GM10248 (cell line): ENCODE measurements around the gene IQCH.
"Not testable (repeated sequence)": the region's sequence is repeated elsewhere in the genome, so short reads cannot be mapped to it uniquely, and the experiment has no call there.

Experiments used
- CTCF ChIA-PET: fragments of 300-600 bp; sonication (Branson Sonifier 250); formaldehyde crosslinking; extraction: SDS; loops from one replicate; lab custom pipeline; 2021; ENCODE audit warnings: antibody characterized with exemption; lab: Yijun Ruan, JAX
- POLR2A ChIA-PET: fragments of 350-650 bp; sonication (Branson Sonifier 250); formaldehyde crosslinking; extraction: SDS; loops from one replicate; lab custom pipeline; 2020; ENCODE audit warnings: antibody characterized with exemption; lab: Yijun Ruan, JAX
- DNase-seq: peaks from one replicate; pipeline ENCODE4 v3.0.0; 2012; ENCODE audit errors: extremely low spot score
- TF ChIP-seq, protein P1 (sequence below): IDR thresholded peaks from 2 replicates; pipeline ENCODE4 v1.5.1; 2012; ENCODE audit warnings: mild to moderate bottlenecking, low read depth; ENCODE audit errors: extremely low read depth, missing control alignments, control extremely low read depth

The IQCH gene

DNA sequence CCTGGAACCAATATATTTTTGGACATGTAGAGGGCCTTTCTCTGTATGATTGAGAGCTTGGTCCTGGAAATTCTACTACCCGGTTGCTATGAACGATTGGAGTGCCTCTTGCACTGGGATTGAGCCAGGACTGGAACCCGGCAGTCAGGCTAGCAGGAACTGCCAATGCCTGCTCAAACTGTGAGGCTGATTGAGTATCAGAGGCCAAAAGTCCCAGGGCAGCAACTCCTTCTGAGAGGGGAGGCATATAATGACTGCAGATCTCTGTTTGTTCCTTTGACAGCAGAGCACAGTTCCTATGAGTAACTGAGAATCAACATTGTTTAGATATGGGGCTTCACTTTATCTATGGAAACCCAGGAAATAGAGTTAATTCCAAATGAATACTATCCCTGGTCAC lies 12.9 kb downstream of the IQCH start:
- TF ChIP-seq, protein P1, sequence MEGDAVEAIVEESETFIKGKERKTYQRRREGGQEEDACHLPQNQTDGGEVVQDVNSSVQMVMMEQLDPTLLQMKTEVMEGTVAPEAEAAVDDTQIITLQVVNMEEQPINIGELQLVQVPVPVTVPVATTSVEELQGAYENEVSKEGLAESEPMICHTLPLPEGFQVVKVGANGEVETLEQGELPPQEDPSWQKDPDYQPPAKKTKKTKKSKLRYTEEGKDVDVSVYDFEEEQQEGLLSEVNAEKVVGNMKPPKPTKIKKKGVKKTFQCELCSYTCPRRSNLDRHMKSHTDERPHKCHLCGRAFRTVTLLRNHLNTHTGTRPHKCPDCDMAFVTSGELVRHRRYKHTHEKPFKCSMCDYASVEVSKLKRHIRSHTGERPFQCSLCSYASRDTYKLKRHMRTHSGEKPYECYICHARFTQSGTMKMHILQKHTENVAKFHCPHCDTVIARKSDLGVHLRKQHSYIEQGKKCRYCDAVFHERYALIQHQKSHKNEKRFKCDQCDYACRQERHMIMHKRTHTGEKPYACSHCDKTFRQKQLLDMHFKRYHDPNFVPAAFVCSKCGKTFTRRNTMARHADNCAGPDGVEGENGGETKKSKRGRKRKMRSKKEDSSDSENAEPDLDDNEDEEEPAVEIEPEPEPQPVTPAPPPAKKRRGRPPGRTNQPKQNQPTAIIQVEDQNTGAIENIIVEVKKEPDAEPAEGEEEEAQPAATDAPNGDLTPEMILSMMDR, result no peak

DNA sequence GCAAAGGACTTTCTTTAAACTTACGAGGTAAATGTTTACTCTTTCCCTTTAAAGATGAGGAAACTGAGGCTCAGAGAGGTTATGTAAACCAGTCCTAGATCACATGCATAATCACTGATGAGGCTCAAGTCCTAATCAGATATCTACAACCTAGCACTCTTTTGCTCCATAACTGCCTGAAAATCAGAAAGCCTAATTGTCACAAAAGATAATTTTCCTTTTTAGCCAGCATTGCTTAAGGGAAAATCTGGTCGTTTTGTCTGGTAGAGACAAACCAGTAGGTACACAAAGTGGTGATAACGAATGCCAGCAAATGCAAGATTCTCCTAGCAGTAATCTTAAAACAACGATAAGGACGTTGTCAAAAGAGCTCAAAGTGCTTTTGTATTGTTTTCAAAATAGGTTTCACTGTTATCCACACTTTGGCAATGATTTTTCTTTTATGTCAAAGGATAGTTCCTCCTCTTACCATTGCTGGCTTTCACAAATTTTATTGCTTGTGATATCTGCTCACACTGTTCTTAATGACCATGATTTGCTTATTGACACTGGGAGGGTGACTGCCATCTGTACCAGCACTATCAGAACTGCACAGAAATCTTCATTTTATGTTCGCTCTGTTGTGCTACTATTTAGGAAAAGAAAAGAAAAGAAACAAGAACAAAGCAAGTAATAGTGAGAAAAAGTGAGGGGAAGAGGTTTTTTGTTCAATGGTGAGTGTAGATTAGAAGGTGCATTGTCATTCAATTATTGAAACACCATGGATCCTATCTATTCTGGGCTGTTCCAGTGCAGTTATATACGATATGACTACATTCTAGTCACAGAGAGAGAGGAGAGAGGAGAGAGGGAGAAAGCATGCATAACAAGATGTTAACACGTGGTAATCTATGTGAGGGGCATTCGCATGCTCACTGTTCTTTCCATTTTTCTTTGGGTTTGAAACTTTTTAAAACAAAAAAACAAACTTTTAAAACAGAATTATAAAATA lies 13.7 kb downstream of the IQCH start:
- DNase-seq, result no peak
- TF ChIP-seq, protein P1, result no peak
- CTCF ChIA-PET, result interaction anchor here (1.3 kb wide), 1 partner anchor 11 kb away, joined by 3 read pairs; no protein-coding TSS in a partner anchor
- POLR2A ChIA-PET, result no interaction called here

More for the DNA sequence above, 12.9 kb downstream of the IQCH start:
- ChIA-PET CTCF (interaction anchor here (1.3 kb wide), 1 partner anchor 10 kb away, joined by 3 read pairs; no protein-coding TSS in a partner anchor), POLR2A (no interaction called here)
- no peak for DNase-seq

DNA sequence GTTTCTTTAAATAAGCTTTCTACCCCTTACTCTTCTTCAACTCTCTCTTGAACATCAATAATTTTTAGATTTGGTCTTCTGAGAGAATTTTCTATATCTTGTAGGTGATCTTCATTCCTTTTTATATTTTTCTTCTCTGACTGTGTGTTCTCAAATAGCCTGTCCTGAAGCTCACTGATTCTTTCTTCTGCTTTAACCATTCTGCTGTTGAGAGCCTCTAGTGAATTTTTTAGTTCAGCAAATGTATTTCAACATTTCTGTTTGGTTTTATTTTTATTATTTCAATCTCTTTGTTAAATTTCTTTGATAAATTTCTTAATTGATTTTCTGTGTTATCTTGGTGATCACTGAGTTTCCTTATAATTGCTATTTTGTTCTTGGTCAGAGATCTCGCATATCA lies 19.6 kb downstream of the IQCH start:
- ChIA-PET CTCF (no interaction called here), POLR2A (no interaction called here)
- DNase-seq, result no peak
- TF ChIP-seq, protein P1, result no peak

DNA sequence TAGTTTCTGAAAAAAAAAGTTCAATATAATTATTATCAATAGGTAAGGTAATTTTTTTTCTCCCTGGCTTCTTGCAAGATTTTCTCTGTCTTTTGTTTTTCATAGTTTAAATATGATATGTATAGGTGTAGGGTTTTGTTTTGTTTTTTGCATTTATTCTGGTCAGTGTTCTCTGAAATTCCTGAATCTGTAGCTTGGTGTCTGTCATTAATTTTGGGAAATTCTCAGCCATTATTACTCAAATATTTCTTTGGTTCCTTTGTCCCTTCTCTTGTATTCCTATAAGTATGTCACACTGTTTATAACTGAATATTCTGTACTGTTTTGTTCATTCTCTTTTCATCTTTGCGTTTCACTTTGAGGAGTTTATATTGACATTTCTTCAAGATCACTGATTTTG lies 22.1 kb downstream of the IQCH start:
- POLR2A ChIA-PET, result no interaction called here
- CTCF ChIA-PET, result interaction anchor here (1.5 kb wide), 1 partner anchor 329 kb away, joined by 3 read pairs; no protein-coding TSS in a partner anchor
- TF ChIP-seq, protein P1, result no peak
- no peak for DNase-seq

DNA sequence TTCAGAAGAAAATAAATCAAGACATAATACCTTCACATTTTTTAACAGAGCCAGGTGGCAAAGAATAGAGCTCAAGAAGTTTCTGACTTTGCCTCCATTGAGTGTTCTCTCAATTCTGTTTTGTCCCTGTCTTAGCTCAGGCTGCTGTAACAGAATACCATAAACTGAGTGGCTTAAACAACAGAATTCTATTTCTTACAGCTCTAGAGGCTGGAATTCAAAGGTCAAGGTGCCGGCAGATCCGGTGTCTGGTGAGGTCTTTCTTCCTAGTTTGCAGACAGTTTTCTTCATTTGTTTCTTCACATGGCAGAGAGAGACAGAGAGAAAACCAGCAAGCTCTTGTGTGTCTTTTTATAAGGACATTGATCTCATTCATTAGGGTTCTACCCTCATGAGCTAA lies 25.6 kb downstream of the IQCH start:
- TF ChIP-seq, protein P1, result no peak
- ChIA-PET CTCF (interaction anchor here (1.3 to 2.4 kb wide), 2 partner anchors 12 to 429 kb away, joined by 3 to 8 read pairs; no protein-coding TSS in a partner anchor), POLR2A (no interaction called here)
- DNase-seq, result no peak

DNA sequence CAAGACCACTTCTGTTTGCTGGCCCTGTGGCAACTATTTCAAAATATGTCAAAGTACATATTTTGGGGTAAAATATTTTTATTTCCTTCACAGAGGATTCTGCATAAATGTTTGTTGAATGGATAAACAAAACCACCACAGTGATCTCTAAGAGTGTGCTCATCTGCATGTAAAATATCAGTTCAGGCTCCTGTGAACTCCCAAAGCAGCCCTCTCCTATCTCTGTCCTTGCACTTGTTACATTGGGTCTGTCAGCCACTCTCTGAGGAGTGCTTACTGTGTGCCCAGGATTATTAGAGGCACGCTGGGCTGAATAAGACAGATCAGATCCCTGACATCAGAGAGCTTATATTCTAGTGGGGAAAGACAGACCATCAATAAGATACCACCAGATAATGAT lies 27.1 kb downstream of the IQCH start:
- CTCF ChIA-PET, result interaction anchor here (0.7 to 2.4 kb wide), 5 partner anchors 10 to 406 kb away, joined by 3 to 8 read pairs (median 4); no protein-coding TSS in a partner anchor
- POLR2A ChIA-PET, result no interaction called here
- TF ChIP-seq, protein P1, result no peak
- no peak for DNase-seq

DNA sequence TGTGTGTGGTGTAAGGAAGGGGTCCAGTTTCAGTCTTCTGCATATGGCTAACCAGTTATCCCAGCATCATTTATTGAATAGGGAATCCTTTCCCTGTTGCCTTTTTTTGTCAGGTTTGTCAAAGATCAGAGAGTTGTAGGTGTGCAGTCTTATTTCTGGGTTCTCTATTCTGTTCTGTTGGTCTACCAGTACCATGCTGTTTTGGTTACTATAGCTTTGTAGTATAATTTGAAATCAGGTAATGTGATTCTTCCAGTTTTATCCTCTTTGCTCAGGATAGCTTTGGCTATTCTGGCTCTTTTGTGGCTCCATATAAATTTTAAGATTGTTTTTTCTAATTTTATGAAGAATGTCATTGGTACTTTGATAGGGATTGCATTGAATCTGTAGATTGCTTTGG lies 31.0 kb downstream of the IQCH start:
- DNase-seq, POLR2A ChIA-PET, CTCF ChIA-PET: not testable (repeated sequence)

DNA sequence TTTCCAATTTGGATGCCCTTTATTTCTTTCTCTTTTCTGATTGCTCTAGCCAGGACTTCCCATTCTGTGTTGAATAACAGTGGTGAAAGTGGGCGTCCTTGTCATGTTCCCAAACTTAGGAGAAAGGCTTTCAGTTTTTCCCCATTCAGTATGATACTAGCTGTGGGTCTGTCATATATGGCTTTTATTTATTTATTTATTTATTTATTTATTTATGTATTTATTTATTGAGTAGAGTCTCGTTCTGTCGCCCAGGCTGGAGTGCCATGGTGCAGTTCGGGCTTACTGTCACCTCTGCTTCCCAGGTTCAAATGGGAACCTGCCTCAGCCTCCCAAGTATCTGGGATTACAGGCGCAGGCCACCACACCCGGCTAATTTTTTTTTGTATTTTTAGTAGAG lies 31.8 kb downstream of the IQCH start:
- POLR2A ChIA-PET, result not testable (repeated sequence)

More for the DNA sequence above, 31.8 kb downstream of the IQCH start:
- CTCF ChIA-PET, DNase-seq: not testable (repeated sequence)
